DND-41 (cell line): ENCODE data around the gene DRC3.

Source experiments
- ATAC-seq: fragments of 200-7000 bp; cut with Tn5 transposase; 3 replicates; pipeline ENCODE4 v1.9.1; 2021; ENCODE audit warnings: low read depth; ENCODE audit not compliant: insufficient read depth
- DNase-seq: peaks from one replicate; pipeline ENCODE4 v3.0.0-alpha.2; 2020
- H2AFZ ChIP-seq: 2 replicates; pipeline ENCODE4 v1.6.0; 2012; ENCODE audit warnings: low read depth, low read length
- H3K27ac ChIP-seq: 2 replicates; pipeline ENCODE4 v1.5.1; 2012; ENCODE audit warnings: low read length, inconsistent platforms
- H3K27me3 ChIP-seq: fragments of 200-600 bp; sonication (generic); 2 replicates; pipeline ENCODE4 v1.6.0; 2012; ENCODE audit warnings: low read length, mild to moderate bottlenecking, inconsistent platforms; ENCODE audit not compliant: insufficient read depth, poor library complexity
- H3K36me3 ChIP-seq: 2 replicates; pipeline ENCODE4 v1.5.1; 2012; ENCODE audit warnings: low read length, inconsistent platforms; ENCODE audit not compliant: insufficient read depth
- H3K4me1 ChIP-seq: 2 replicates; pipeline ENCODE4 v1.5.1; 2012; ENCODE audit warnings: mild to moderate bottlenecking, low read length; ENCODE audit not compliant: insufficient read depth
- H3K4me2 ChIP-seq: 2 replicates; pipeline ENCODE4 v1.6.0; 2012; ENCODE audit warnings: mild to moderate bottlenecking, moderate library complexity, low read length, inconsistent platforms; ENCODE audit not compliant: insufficient read depth
- H3K4me3 ChIP-seq, 2 experiments: fragments of 200-600 bp in 1 of 2; shearing (Covaris generic) in 1 of 2; 2 replicates each; pipeline ENCODE4 v1.5.1; 2012 to 2016; ENCODE audit warnings: inconsistent platforms in 2 of 2, low read length in 2 of 2, mild to moderate bottlenecking in 2 of 2, low read depth in 1 of 2, moderate library complexity in 1 of 2
- H3K79me2 ChIP-seq: 2 replicates; pipeline ENCODE4 v1.6.0; 2012; ENCODE audit warnings: low read length, inconsistent platforms; ENCODE audit not compliant: insufficient read depth
- H3K9ac ChIP-seq: 2 replicates; pipeline ENCODE4 v1.6.0; 2012; ENCODE audit warnings: low read depth, mild to moderate bottlenecking, inconsistent platforms, low read length, moderate library complexity
- H3K9me3 ChIP-seq: 2 replicates; pipeline ENCODE4 v1.5.1; 2012; ENCODE audit warnings: low read length, moderate library complexity, mild to moderate bottlenecking, inconsistent platforms; ENCODE audit not compliant: insufficient read depth, severe bottlenecking
- H4K20me1 ChIP-seq: 2 replicates; pipeline ENCODE4 v1.6.0; 2012; ENCODE audit warnings: low read length; ENCODE audit not compliant: insufficient read depth
- CTCF ChIP-seq: IDR thresholded peaks from 2 replicates; pipeline ENCODE4 v1.5.1; 2012; ENCODE audit warnings: borderline replicate concordance, low read length, moderate library complexity, mild to moderate bottlenecking; ENCODE audit not compliant: poor library complexity, severe bottlenecking; ENCODE audit errors: extremely low read depth
- EZH2 ChIP-seq: IDR thresholded peaks from 3 replicates; pipeline ENCODE4 v1.6.1; 2012; ENCODE audit warnings: borderline replicate concordance, low read depth, mild to moderate bottlenecking, moderate library complexity, low read length, inconsistent platforms; ENCODE audit not compliant: severe bottlenecking

Gene DRC3

GRCh38 chr17:17975436-17975835, 2.8 kb downstream of the DRC3 start:
- Histone ChIP-seq H3K4me3 (no peak overlapping the region), H4K20me1 (peaks cover 3% of the 10 kb centered on the region; the same call in 1 of the 2 replicates), H3K9ac (no peak overlapping the region), H3K4me2 (no peak overlapping the region), H3K9me3 (no peaks in the 10 kb centered on the region), H3K79me2 (peaks cover 7% of the 10 kb centered on the region), H2AFZ (no peak overlapping the region), H3K27me3 (no peaks in the 10 kb centered on the region), H3K36me3 (no peaks in the 10 kb centered on the region), H3K4me1 (peaks cover 24% of the 10 kb centered on the region), H3K27ac (no peak overlapping the region)
- no peak for TF ChIP-seq EZH2
- TF ChIP-seq CTCF, result no peak
- ATAC-seq, result no peak
- no peak for DNase-seq

GRCh38 chr17:17976931-17977570, 4.4 kb downstream of the DRC3 start:
- DNase-seq (no peak), ATAC-seq (no peak)
- H3K4me2 ChIP-seq, result no peak overlapping the region
- H3K4me1 ChIP-seq, result peaks cover 11% of the 10 kb centered on the region
- no peaks in the 10 kb centered on the region for H3K9me3 ChIP-seq
- no peaks in the 10 kb centered on the region for H3K79me2 ChIP-seq
- H4K20me1 ChIP-seq, result no peaks in the 10 kb centered on the region
- TF ChIP-seq EZH2 (no peak), CTCF (no peak)
- H3K9ac ChIP-seq, result no peak overlapping the region
- H3K27me3 ChIP-seq, result no peaks in the 10 kb centered on the region
- H3K4me3 ChIP-seq, result no peak overlapping the region
- no peaks in the 10 kb centered on the region for H3K36me3 ChIP-seq
- H2AFZ ChIP-seq, result no peak overlapping the region
- H3K27ac ChIP-seq, result no peak overlapping the region

GRCh38 chr17:17978481-17979424, 6.1 kb downstream of the DRC3 start:
- Histone ChIP-seq H3K27ac (no peak overlapping the region), H3K9ac (no peak overlapping the region), H3K36me3 (no peaks in the 10 kb centered on the region), H3K27me3 (no peaks in the 10 kb centered on the region), H3K4me2 (no peak overlapping the region), H2AFZ (no peak overlapping the region), H4K20me1 (no peaks in the 10 kb centered on the region), H3K79me2 (no peaks in the 10 kb centered on the region), H3K4me1 (peaks cover 2% of the 10 kb centered on the region; the same call in 1 of the 2 replicates), H3K9me3 (no peaks in the 10 kb centered on the region), H3K4me3 (no peak overlapping the region)
- ATAC-seq (no peak), DNase-seq (no peak)
- TF ChIP-seq EZH2, result no peak
- no peak for TF ChIP-seq CTCF
